AG04449 (cell line): ENCODE data around the gene WDR47.
"Not testable (repeated sequence)": the region's sequence is repeated elsewhere in the genome, so short reads cannot be mapped to it uniquely, and the experiment has no call there.

ENCODE experiments used
- CTCF ChIA-PET: fragments of 350-600 bp; formaldehyde crosslinking; extraction: SDS; loops from one replicate; lab custom pipeline; 2021; ENCODE audit warnings: antibody characterized with exemption; lab: Yijun Ruan, JAX
- POLR2A ChIA-PET: fragments of 400-600, 350-600 bp; formaldehyde crosslinking; extraction: SDS; loops from one replicate; lab custom pipeline; 2020; ENCODE audit warnings: antibody characterized with exemption, inconsistent platforms; lab: Yijun Ruan, JAX
- DNase-seq: peaks from one replicate; pipeline ENCODE4 v3.0.0-alpha.2; 2010; ENCODE audit warnings: low read depth, low spot score
- H3K4me3 ChIP-seq: 2 replicates; pipeline ENCODE4 v1.5.1; 2011; ENCODE audit warnings: low read depth, mild to moderate bottlenecking, control low read depth, low read length
- CTCF ChIP-seq: IDR thresholded peaks from one replicate; pipeline ENCODE4 v1.5.1; 2011; ENCODE audit warnings: mild to moderate bottlenecking, moderate library complexity, low read length, control low read depth, inconsistent platforms; ENCODE audit not compliant: insufficient read depth; ENCODE audit errors: missing control alignments

The WDR47 gene

GRCh38 chr1:109061183-109061582 is 19.3 kb upstream of the WDR47 start:
- TF ChIP-seq CTCF: no peak
- ChIA-PET CTCF (interaction anchor here (1.0 to 1.1 kb wide), 2 partner anchors 14 to 51 kb away, joined by 3 read pairs; a partner anchor contains a TSS), POLR2A (interaction anchor here (0.9 to 1.2 kb wide), 3 partner anchors 15 to 39 kb away, joined by 3 read pairs; partner anchors contain the start of genes TAF13 and WDR47)
- H3K4me3 ChIP-seq: no peak overlapping the region
- no peak for DNase-seq

GRCh38 chr1:109060707-109061106 is 18.8 kb upstream of the WDR47 start:
- CTCF ChIA-PET: interaction anchor here (1.0 to 1.1 kb wide), 2 partner anchors 13 to 51 kb away, joined by 3 read pairs; a partner anchor contains a TSS
- no peak overlapping the region for H3K4me3 ChIP-seq
- TF ChIP-seq CTCF: no peak
- no peak for DNase-seq
- POLR2A ChIA-PET: interaction anchor here (0.9 to 1.2 kb wide), 3 partner anchors 16 to 39 kb away, joined by 3 read pairs; partner anchors contain the start of genes TAF13 and WDR47

GRCh38 chr1:109059026-109059425 is 17.1 kb upstream of the WDR47 start:
- POLR2A ChIA-PET: no interaction called here
- no peak overlapping the region for H3K4me3 ChIP-seq
- no peak for DNase-seq
- CTCF ChIA-PET: no interaction called here
- TF ChIP-seq CTCF: no peak

GRCh38 chr1:109056064-109056463 is 14.2 kb upstream of the WDR47 start:
- no peak for DNase-seq
- ChIA-PET POLR2A (no interaction called here), CTCF (no interaction called here)
- no peak overlapping the region for H3K4me3 ChIP-seq
- no peak for TF ChIP-seq CTCF

- CTCF ChIA-PET, H3K4me3 ChIP-seq, POLR2A ChIA-PET, DNase-seq: not testable (repeated sequence)
Observed at GRCh38 chr1:109052145-109052544, 10.2 kb upstream of the WDR47 start.

GRCh38 chr1:109050228-109050995 is 8.5 kb upstream of the WDR47 start:
- ChIA-PET CTCF (no interaction called here), POLR2A (no interaction called here)
- no peak for TF ChIP-seq CTCF
- DNase-seq: no peak
- no peak overlapping the region for H3K4me3 ChIP-seq
